Ovary (tissue), 9 donors: ENCODE data around the gene COX4I2. TPM values are rescaled to one million over a fixed set of nuclear protein-coding genes. Genes with fewer than 3 reads are reported as not detected.
"Not testable (repeated sequence)": the region's sequence is repeated elsewhere in the genome, so short reads cannot be mapped to it uniquely, and the experiment has no call there.

Experiments
- DNase-seq, 5 donors: peaks; one replicate each; pipeline ENCODE4 v3.0.0-alpha.2; 2019 to 2020
- H3K27ac ChIP-seq, 2 donors: fragments of 200-600 bp; one replicate each; pipeline versions ENCODE4 v1.5.1 to v1.8.0; 2019 to 2022
- H3K27me3 ChIP-seq: fragments of 200-600 bp; one replicate; pipeline ENCODE4 v1.8.0; 2022
- H3K36me3 ChIP-seq: fragments of 200-600 bp; sonication (generic); one replicate; pipeline ENCODE4 v1.5.1; 2019
- H3K4me1 ChIP-seq: one replicate; pipeline ENCODE4 v1.8.1; 2013; ENCODE audit warnings: mild to moderate bottlenecking, moderate library complexity; ENCODE audit not compliant: insufficient read depth
- H3K4me3 ChIP-seq: fragments of 200-600 bp; sonication (generic); one replicate; pipeline ENCODE4 v1.5.1; 2017
- H3K9me3 ChIP-seq, 2 donors: fragments of 200-600 bp in 1 of 2; sonication (generic) in 1 of 2; one replicate each; pipeline versions ENCODE4 v1.5.1 to v1.8.1; 2013 to 2019; ENCODE audit warnings: mild to moderate bottlenecking in 1 of 2, moderate library complexity in 1 of 2
- EP300 ChIP-seq: sonication (generic); formaldehyde crosslinking; IDR thresholded peaks from one replicate; pipeline ENCODE4 v1.6.1; 2017; ENCODE audit warnings: antibody characterized with exemption
- POLR2A ChIP-seq: fragments of 450-650 bp; IDR thresholded peaks from one replicate; pipeline ENCODE4 v1.6.1; 2017; ENCODE audit warnings: antibody characterized with exemption, mild to moderate bottlenecking, moderate library complexity
- WGBS, 3 donors: extraction: QIAGEN DNeasy Blood & Tissue Kit in 1 of 3; methylation state at CpG; one replicate each; pipeline versions ENCODE4 v1.1.5 to v1.1.7; 2013 to 2017; 5-methylcytosine and 5-hydroxymethylcytosine counted together
- intact Hi-C, 4 donors: fragments of 100-400 bp; cut with DNase I; formaldehyde crosslinking; loops; one replicate each; pipeline versions ENCODE4 v1.11.0 to v1.15.1; 2022 to 2023
- polyA plus RNA-seq, 2 donors: library from polyadenylated mRNA; stranded (reverse); fragments of 200-250 nt in 1 of 2; fragments of 350-450 nt in 1 of 2; fragmentation: Illumina TruSeq in 1 of 2; extraction: RNeasy Lipid Tissue Mini Kit (QIAGEN cat#74804) in 1 of 2; gene quantifications; one replicate each; pipeline ENCODE4 v1.2.3, GENCODE V29; 2013 to 2014
- total RNA-seq, 7 donors: library from RNA; depleted of rRNA in 2 of 7; stranded (reverse); fragments of >200 nt in 2 of 7; fragmentation: NEBNext Ultra II Directional in 3 of 7; extraction: Animal tissue kit (Norgen Biotek cat#: 25700) in 3 of 7; gene quantifications; one replicate each; pipeline versions ENCODE4 v1.1.0 to v1.2.4, GENCODE V29; 2016 to 2023
- TF ChIP-seq, protein P1 (sequence below), 3 donors: fragments of 450-650 bp in 2 of 3; fragments of 200-600 bp in 1 of 3; IDR thresholded peaks; one replicate each; pipeline versions ENCODE4 v1.5.1 to v1.8.0; 2016 to 2022; ENCODE audit warnings: antibody characterized with exemption in 3 of 3, mild to moderate bottlenecking in 1 of 3
- donor health status: DM: no; HTN: no; CAD: no; lungs with moderate emphysema.
- donor health status: DM: no; HTN: no; CAD: no.
- donor health status: Bipolar disorder and iron deficiency.
- donor health status: DM: yes; HTN: yes; CAD: no.
- donor health status: DM: no; HTN: no; CAD: no.
- donor health status: DM: yes; HTN: yes; CAD: no.

Gene COX4I2
- total and polyA plus RNA-seq, 9 donors: 1.1 to 6.6 (median 2.4) TPM; not detected in 1

DNA sequence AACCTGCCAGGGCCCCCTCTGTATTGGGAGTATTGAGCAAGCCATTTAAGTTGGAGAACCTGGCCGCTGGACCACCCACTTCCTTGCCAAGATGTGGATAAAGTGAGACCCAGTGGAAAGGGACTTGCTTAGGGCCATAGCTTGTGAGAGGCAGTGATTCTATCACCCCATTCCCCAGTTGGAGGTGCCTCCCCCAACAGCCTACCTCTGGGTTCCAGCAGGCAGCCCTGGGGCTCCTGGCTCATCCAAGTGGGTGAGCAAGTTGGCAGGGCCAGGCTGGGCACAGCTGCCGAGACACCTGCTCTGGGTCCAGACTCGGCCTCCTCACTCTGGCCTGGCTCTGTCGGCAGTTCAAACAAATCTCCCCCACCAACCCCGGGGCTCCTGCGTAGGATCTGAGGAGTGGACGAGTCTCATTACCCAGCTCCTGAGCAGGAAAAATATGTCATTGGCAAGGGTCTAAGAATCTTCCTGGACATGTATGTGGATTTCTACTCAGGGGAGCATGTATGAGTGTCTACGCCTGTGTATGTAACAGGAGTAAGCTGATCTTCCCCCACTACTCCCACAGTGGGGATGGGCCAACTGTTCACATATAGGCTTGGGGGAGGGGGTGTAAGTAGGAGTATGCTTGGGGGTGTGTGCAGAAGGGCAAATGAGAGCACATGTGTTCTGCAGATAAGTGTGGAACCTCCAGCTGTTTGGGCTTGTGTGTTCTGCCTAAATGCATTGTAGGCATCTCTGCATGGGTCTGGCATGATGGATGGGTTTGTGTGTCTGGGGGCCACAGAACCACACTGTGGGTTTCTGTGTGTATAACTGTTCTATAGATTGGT lies 30.7 kb upstream of the COX4I2 start:
- WGBS, 3 donors: 47 to 63% (median 52%) methylated on average over 7 to 8 of the region's 8 CpGs
- Histone ChIP-seq H3K27ac (peak overlapping the region in 1 of 2 donors; percentile 70), H3K36me3 (no peaks in the 10 kb centered on the region), H3K27me3 (no peaks in the 10 kb centered on the region), H3K9me3 (no peaks in the 10 kb centered on the region), H3K4me3 (peak overlapping the region; percentile 41), H3K4me1 (peaks cover 4% of the 10 kb centered on the region)
- intact Hi-C loops: loop anchor here in 1 of 4 donors (5.0 kb wide), 1 partner anchor 35 kb away; no protein-coding TSS in a partner anchor
- peak in 1 of 5 donors; percentile 51 for DNase-seq
- TF ChIP-seq POLR2A (no peak), EP300 (no peak)
- TF ChIP-seq, protein P1, sequence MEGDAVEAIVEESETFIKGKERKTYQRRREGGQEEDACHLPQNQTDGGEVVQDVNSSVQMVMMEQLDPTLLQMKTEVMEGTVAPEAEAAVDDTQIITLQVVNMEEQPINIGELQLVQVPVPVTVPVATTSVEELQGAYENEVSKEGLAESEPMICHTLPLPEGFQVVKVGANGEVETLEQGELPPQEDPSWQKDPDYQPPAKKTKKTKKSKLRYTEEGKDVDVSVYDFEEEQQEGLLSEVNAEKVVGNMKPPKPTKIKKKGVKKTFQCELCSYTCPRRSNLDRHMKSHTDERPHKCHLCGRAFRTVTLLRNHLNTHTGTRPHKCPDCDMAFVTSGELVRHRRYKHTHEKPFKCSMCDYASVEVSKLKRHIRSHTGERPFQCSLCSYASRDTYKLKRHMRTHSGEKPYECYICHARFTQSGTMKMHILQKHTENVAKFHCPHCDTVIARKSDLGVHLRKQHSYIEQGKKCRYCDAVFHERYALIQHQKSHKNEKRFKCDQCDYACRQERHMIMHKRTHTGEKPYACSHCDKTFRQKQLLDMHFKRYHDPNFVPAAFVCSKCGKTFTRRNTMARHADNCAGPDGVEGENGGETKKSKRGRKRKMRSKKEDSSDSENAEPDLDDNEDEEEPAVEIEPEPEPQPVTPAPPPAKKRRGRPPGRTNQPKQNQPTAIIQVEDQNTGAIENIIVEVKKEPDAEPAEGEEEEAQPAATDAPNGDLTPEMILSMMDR (IDR thresholded peaks at IDR 0.05): no peak

DNA sequence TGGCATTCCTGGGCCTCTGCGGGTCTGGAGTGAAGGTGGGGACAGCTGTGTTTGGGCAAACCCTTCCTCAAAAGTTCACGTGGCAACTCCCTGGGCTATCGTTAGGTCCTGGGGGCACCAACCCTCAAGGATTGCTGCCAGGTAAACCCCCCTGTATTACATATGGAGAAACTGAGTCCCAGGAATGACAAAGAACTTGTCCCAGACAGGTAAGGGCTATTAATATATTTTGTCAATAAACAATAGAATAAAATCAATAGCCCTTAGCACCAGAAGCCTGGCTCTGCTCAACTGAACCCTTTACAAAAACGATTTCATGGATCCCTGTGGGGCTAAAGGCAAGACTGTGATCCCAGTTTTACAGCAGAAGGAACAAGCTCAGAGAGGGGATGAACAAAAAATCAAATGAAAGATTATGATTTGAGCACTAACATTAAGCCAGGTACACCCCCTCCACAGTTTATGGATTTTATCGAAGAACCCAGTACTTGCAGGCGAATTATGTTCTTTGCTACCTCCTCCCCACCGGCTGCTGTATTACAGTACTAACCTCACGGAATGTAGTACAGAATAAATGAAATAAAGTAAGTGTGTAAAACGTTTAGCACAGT lies 30.0 kb upstream of the COX4I2 start:
- WGBS, 3 donors: 39 to 49% (median 45%) methylated on average over 9 of the region's 9 CpGs
- Histone ChIP-seq H3K4me1 (peaks cover 7% of the 10 kb centered on the region), H3K4me3 (peak overlapping the region; percentile 31), H3K27ac (peak overlapping the region in 1 of 2 donors; percentile 38), H3K36me3 (no peaks in the 10 kb centered on the region), H3K27me3 (no peaks in the 10 kb centered on the region), H3K9me3 (no peaks in the 10 kb centered on the region)
- DNase-seq: no peak
- intact Hi-C loops: loop anchor here in 1 of 4 donors (5.0 kb wide), 1 partner anchor 35 kb away; no protein-coding TSS in a partner anchor
- TF ChIP-seq EP300: no peak
- TF ChIP-seq, protein P1 (IDR thresholded peaks at IDR 0.05): no peak
- TF ChIP-seq POLR2A: no peak

DNA sequence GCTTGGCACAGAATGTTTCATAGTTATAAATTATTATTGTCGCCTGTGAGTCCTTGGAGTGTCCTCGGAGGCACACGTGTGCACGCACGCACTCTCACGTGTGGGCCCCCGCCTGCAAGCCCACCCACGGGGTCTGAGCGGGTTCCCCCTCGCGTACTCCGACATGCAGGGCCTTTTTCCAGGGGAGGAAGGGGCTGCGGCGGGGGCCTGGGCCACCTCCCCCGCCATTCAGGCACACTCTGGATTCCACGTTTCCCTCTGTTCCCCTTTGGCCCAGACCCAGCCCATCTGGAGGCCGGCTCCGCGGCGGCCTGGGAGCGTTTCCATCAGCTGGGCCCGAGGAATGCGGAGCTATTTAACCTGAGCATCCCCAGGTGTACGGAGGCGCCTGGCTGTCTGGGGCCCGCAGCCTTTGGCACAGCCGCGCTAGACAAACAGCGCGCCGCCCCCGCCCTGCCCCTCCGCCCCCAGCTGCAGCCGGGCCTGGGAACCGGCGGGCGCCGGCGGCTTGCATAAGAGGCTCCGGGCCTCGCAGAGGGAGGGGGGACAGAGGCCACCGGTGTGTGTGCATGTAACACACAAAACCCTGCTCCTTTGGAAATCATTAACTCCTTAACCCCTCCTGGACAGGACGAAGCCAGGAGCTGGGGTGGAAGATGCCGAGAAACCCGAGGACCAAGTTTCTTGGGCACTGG lies 29.3 kb upstream of the COX4I2 start:
- no peaks in the 10 kb centered on the region for H3K27me3 ChIP-seq
- intact Hi-C loops: loop anchor here in 1 of 4 donors (5.0 kb wide), 1 partner anchor 36 kb away; no protein-coding TSS in a partner anchor
- WGBS, 3 donors: 3 to 4% (median 3%) methylated on average over 37 to 45 of the region's 45 CpGs
- peak overlapping the region; percentile 31 for H3K4me3 ChIP-seq
- H3K9me3 ChIP-seq: no peaks in the 10 kb centered on the region
- H3K4me1 ChIP-seq: peaks cover 7% of the 10 kb centered on the region
- no peaks in the 10 kb centered on the region for H3K36me3 ChIP-seq
- TF ChIP-seq, protein P1 (IDR thresholded peaks at IDR 0.05): no peak
- TF ChIP-seq POLR2A: no peak
- no peak for TF ChIP-seq EP300
- DNase-seq: peak; percentile 75 to 82 (median 77)
- H3K27ac ChIP-seq: peak overlapping the region in 1 of 2 donors; percentile 38

DNA sequence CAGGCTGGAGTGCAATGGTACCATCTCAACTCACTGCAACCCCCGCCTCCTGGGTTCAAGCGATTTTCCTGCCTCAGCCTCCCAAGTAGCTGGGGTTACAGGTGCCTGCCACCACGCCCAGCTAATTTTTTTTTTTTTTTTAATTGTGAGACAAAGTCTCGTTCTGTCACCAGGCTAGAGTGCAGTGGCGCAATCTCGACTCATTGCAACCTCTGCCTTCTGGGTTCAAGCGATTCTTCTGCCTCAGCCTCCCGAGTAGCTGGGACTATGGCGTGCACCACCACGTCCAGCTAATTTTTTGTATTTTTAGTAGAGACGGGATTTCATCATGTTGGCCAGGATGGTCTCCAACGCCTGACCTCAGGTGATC lies 25.5 kb upstream of the COX4I2 start:
- WGBS, 3 donors: 85 to 93% (median 91%) methylated on average over 12 of the region's 12 CpGs
- DNase-seq, H3K36me3 ChIP-seq, H3K4me3 ChIP-seq, H3K27ac ChIP-seq, H3K4me1 ChIP-seq, H3K27me3 ChIP-seq, H3K9me3 ChIP-seq: not testable (repeated sequence)
- intact Hi-C loops: loop anchor here in 3 of 4 donors (2.0 kb wide), 2 partner anchors 43 to 49 kb away; no protein-coding TSS in a partner anchor
